OCI-LY7 (cell line): Measurements from ENCODE around the gene WNT7B. TPM values are rescaled to one million over a fixed set of nuclear protein-coding genes. Genes with fewer than 3 reads are reported as not detected.

ENCODE experiments used
- BruUV-seq: library from RNA; stranded (reverse); fragments of 400-500 nt; replicated peaks from 2 replicates; lab custom pipeline; 2021; lab: Mats Ljungman, UMichigan
- CTCF ChIA-PET: fragments of 300-600 bp; sonication (Branson Sonifier 250); formaldehyde crosslinking; loops from one replicate; lab custom pipeline; 2022; ENCODE audit warnings: antibody characterized with exemption; ENCODE audit not compliant: unreplicated experiment; lab: Charles Lee
- POLR2A ChIA-PET: fragments of 300-600 bp; sonication (Branson Sonifier 250); formaldehyde crosslinking; loops from one replicate; lab custom pipeline; 2022; ENCODE audit warnings: antibody characterized with exemption; lab: Charles Lee
- DNase-seq: peaks from one replicate; pipeline ENCODE4 v3.0.0-alpha.2; 2015; ENCODE audit warnings: low spot score
- H2AFZ ChIP-seq: fragments of 200-600 bp; sonication (generic), shearing (Covaris generic); 2 replicates; pipeline ENCODE4 v1.6.1; 2014; ENCODE audit warnings: mild to moderate bottlenecking, antibody characterized with exemption, low read length, moderate library complexity
- H3K27ac ChIP-seq: fragments of 200-600 bp; sonication (generic); 2 replicates; pipeline ENCODE4 v1.5.1; 2014; ENCODE audit warnings: mixed run types, low read depth, mild to moderate bottlenecking, moderate library complexity, low read length, inconsistent platforms; ENCODE audit not compliant: poor library complexity, severe bottlenecking
- H3K36me3 ChIP-seq: fragments of 200-600 bp; sonication (generic); 2 replicates; pipeline ENCODE4 v1.6.1; 2014; ENCODE audit warnings: mild to moderate bottlenecking, antibody characterized with exemption, low read length, moderate library complexity, mixed read lengths; ENCODE audit not compliant: insufficient read depth
- H3K4me1 ChIP-seq: fragments of 200-600 bp; sonication (generic); 2 replicates; pipeline ENCODE4 v1.5.1; 2014; ENCODE audit warnings: mild to moderate bottlenecking, low read length; ENCODE audit not compliant: insufficient read depth, poor library complexity, severe bottlenecking
- H3K4me2 ChIP-seq: fragments of 200-600 bp; sonication (generic); 2 replicates; pipeline ENCODE4 v1.6.1; 2014; ENCODE audit warnings: mild to moderate bottlenecking, low read length
- H3K4me3 ChIP-seq: fragments of 200-600 bp; sonication (generic); 2 replicates; pipeline ENCODE4 v1.5.1; 2014; ENCODE audit warnings: mild to moderate bottlenecking, low read depth, low read length; ENCODE audit not compliant: poor library complexity, severe bottlenecking
- H3K79me2 ChIP-seq: fragments of 200-600 bp; sonication (generic); 2 replicates; pipeline ENCODE4 v1.6.1; 2016; ENCODE audit warnings: low read depth, mild to moderate bottlenecking, low read length, moderate library complexity, mixed read lengths; ENCODE audit not compliant: insufficient read depth
- H3K9me2 ChIP-seq: fragments of 200-600 bp; sonication (generic); 2 replicates; pipeline ENCODE4 v1.6.1; 2016; ENCODE audit warnings: mild to moderate bottlenecking, low read length, mixed read lengths; ENCODE audit not compliant: insufficient read depth
- H3K9me3 ChIP-seq: fragments of 200-600 bp; sonication (generic); 2 replicates; pipeline ENCODE4 v1.6.1; 2014; ENCODE audit warnings: mild to moderate bottlenecking, mixed run types, low read length, mixed read lengths
- H4K20me1 ChIP-seq: fragments of 200-600 bp; sonication (generic); 2 replicates; pipeline ENCODE4 v1.6.1; 2014; ENCODE audit warnings: mild to moderate bottlenecking, antibody characterized with exemption, low read length, moderate library complexity, mixed read lengths; ENCODE audit not compliant: insufficient read depth
- EZH2phosphoT487 ChIP-seq: fragments of 200-600 bp; sonication (generic); IDR thresholded peaks from 2 replicates; pipeline ENCODE4 v1.6.1; 2018; ENCODE audit warnings: low read depth, borderline replicate concordance, mild to moderate bottlenecking, mixed run types, antibody characterized with exemption, low read length, moderate library complexity, mixed read lengths
- intact Hi-C: fragments of 100-400 bp; cut with micrococcal nuclease; formaldehyde crosslinking; loops from one replicate; pipeline ENCODE4 v1.10.0; 2022; ENCODE audit not compliant: unreplicated experiment
- total RNA-seq, 2 experiments: library from RNA; depleted of rRNA in 1 of 2; stranded (reverse); fragments of >200 nt in 1 of 2; shearing (Covaris generic) in 1 of 2; gene quantifications; 2 replicates each; pipeline ENCODE4 v1.2.3, GENCODE V29; 2014 to 2022
- TF ChIP-seq, protein P1 (sequence below): fragments of 200-600 bp; sonication (generic); conservative IDR thresholded peaks from 2 replicates; pipeline ENCODE4 v1.5.1; 2014; ENCODE audit warnings: mild to moderate bottlenecking, antibody characterized with exemption, low read length, moderate library complexity, mixed read lengths

The WNT7B gene
- total RNA-seq, 2 experiments from 2014 or later: not detected

- no peak overlapping the region for H3K4me2 ChIP-seq
- POLR2A ChIA-PET: interaction anchor here (0.6 kb wide), 1 partner anchor 238 kb away, joined by 3 read pairs; no protein-coding TSS in a partner anchor
- no TSS peak for BruUV-seq
These were observed 61.8 kb downstream of the WNT7B start for GRCh38 chr22:45915151-45915550.

DNA sequence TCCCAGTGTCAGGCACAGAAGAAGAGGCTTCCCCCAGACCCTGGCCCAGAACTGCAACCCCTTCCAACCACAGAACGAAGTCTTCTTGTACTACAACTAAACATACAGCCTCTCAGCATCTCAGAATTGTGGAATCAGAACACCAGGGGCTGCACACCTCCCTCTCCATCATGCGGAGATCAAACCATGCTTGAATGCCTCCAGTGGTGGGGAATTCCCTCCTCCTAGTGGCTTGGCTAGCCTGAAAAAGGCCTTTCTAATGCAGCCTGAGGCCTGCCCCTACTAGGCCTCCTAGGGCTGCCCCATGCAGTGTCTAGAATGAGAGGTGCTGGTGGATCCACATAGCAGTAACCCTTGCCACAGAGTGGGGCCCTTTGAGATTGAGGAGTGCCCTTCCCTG lies 62.7 kb downstream of the WNT7B start:
- Histone ChIP-seq H4K20me1 (no peaks in the 10 kb centered on the region), H3K4me2 (no peak overlapping the region), H3K9me3 (no peaks in the 10 kb centered on the region), H3K4me1 (no peaks in the 10 kb centered on the region), H3K36me3 (no peaks in the 10 kb centered on the region), H2AFZ (no peak overlapping the region), H3K27ac (no peak overlapping the region), H3K79me2 (no peaks in the 10 kb centered on the region), H3K9me2 (no peaks in the 10 kb centered on the region), H3K4me3 (no peak overlapping the region)
- intact Hi-C loops: no loop called here
- no TSS peak for BruUV-seq
- ChIA-PET CTCF (no interaction called here), POLR2A (no interaction called here)
- TF ChIP-seq, protein P1, sequence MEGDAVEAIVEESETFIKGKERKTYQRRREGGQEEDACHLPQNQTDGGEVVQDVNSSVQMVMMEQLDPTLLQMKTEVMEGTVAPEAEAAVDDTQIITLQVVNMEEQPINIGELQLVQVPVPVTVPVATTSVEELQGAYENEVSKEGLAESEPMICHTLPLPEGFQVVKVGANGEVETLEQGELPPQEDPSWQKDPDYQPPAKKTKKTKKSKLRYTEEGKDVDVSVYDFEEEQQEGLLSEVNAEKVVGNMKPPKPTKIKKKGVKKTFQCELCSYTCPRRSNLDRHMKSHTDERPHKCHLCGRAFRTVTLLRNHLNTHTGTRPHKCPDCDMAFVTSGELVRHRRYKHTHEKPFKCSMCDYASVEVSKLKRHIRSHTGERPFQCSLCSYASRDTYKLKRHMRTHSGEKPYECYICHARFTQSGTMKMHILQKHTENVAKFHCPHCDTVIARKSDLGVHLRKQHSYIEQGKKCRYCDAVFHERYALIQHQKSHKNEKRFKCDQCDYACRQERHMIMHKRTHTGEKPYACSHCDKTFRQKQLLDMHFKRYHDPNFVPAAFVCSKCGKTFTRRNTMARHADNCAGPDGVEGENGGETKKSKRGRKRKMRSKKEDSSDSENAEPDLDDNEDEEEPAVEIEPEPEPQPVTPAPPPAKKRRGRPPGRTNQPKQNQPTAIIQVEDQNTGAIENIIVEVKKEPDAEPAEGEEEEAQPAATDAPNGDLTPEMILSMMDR: no peak
- no peak for TF ChIP-seq EZH2phosphoT487
- no peak for DNase-seq

More at GRCh38 chr22:45915151-45915550, 61.8 kb downstream of the WNT7B start:
- H3K9me2 ChIP-seq: no peaks in the 10 kb centered on the region
- no peaks in the 10 kb centered on the region for H3K79me2 ChIP-seq
- H3K4me3 ChIP-seq: no peak overlapping the region
- intact Hi-C loops: no loop called here
- no peak overlapping the region for H2AFZ ChIP-seq
- CTCF ChIA-PET: no interaction called here
- H3K4me1 ChIP-seq: no peaks in the 10 kb centered on the region
- no peaks in the 10 kb centered on the region for H3K36me3 ChIP-seq
- TF ChIP-seq, protein P1: no peak
- no peak for TF ChIP-seq EZH2phosphoT487
- no peak overlapping the region for H3K27ac ChIP-seq
- no peaks in the 10 kb centered on the region for H4K20me1 ChIP-seq
- no peaks in the 10 kb centered on the region for H3K9me3 ChIP-seq
- DNase-seq: no peak

GRCh38 chr22:45912910-45913309 lies 64.1 kb downstream of the WNT7B start:
- H3K4me2 ChIP-seq: no peak overlapping the region
- POLR2A ChIA-PET: no interaction called here
- intact Hi-C loops: no loop called here
- no TSS peak for BruUV-seq
- H3K4me1 ChIP-seq: no peaks in the 10 kb centered on the region
- no peaks in the 10 kb centered on the region for H3K9me3 ChIP-seq
- no peaks in the 10 kb centered on the region for H3K36me3 ChIP-seq
- TF ChIP-seq EZH2phosphoT487: no peak
- TF ChIP-seq, protein P1: no peak
- H3K9me2 ChIP-seq: no peaks in the 10 kb centered on the region
- no peak overlapping the region for H3K27ac ChIP-seq
- no peaks in the 10 kb centered on the region for H3K79me2 ChIP-seq
- CTCF ChIA-PET: no interaction called here
- no peak overlapping the region for H2AFZ ChIP-seq
- no peak for DNase-seq
- no peaks in the 10 kb centered on the region for H4K20me1 ChIP-seq
- H3K4me3 ChIP-seq: no peak overlapping the region
